Brain microvascular endothelial cell (primary cell): Measurements from ENCODE around the gene CDK17.

ENCODE experiments used
- DNase-seq: peaks from one replicate; pipeline ENCODE4 v3.0.0-alpha.2; 2020
- H3K27ac ChIP-seq: fragments of 250-450 bp; sonication (Bioruptor Pico); 2 replicates; pipeline ENCODE4 v1.5.1; 2020; ENCODE audit warnings: mild to moderate bottlenecking, moderate library complexity
- H3K27me3 ChIP-seq: fragments of 250-450 bp; sonication (Bioruptor Pico); replicated peaks from 2 replicates; pipeline ENCODE4 v1.5.1; 2020; ENCODE audit warnings: mild to moderate bottlenecking
- H3K36me3 ChIP-seq: fragments of 250-450 bp; sonication (Bioruptor Pico); replicated peaks from 2 replicates; pipeline ENCODE4 v1.5.1; 2020; ENCODE audit warnings: mild to moderate bottlenecking
- H3K4me3 ChIP-seq: 2 replicates; pipeline ENCODE4 v1.5.1; 2011; ENCODE audit warnings: low read depth, mild to moderate bottlenecking, control low read depth, low read length, moderate library complexity
- CTCF ChIP-seq: IDR thresholded peaks from 2 replicates; pipeline ENCODE4 v1.5.1; 2011; ENCODE audit warnings: low read depth, mild to moderate bottlenecking, moderate library complexity, low read length, control low read depth, inconsistent platforms; ENCODE audit errors: missing control alignments
- in situ Hi-C: cut with HindIII; loops from 2 replicates; pipeline ENCODE4 v1.10.0; 2017; ENCODE audit warnings: low sequenced_read_pairs, low pct_ligation_motif_present

Gene CDK17

GRCh38 chr12:96297504-96297903, 102.7 kb downstream of the CDK17 start:
- Histone ChIP-seq H3K27ac (no peak overlapping the region), H3K36me3 (peaks cover 32% of the 10 kb centered on the region), H3K4me3 (no peak overlapping the region), H3K27me3 (no peaks in the 10 kb centered on the region)
- in situ Hi-C loops = no loop called here
- TF ChIP-seq CTCF = no peak
- no peak for DNase-seq

- H3K27ac ChIP-seq = no peak overlapping the region
- H3K27me3 ChIP-seq = no peaks in the 10 kb centered on the region
- no peak for DNase-seq
- TF ChIP-seq CTCF = no peak
- H3K36me3 ChIP-seq = peaks cover 38% of the 10 kb centered on the region
- no peak overlapping the region for H3K4me3 ChIP-seq
- in situ Hi-C loops = no loop called here
These were observed 104.6 kb downstream of the CDK17 start for GRCh38 chr12:96295532-96296160.

- DNase-seq = no peak
- no peaks in the 10 kb centered on the region for H3K27me3 ChIP-seq
- H3K4me3 ChIP-seq = no peak overlapping the region
- in situ Hi-C loops = no loop called here
- no peak for TF ChIP-seq CTCF
- H3K36me3 ChIP-seq = peaks cover 39% of the 10 kb centered on the region
- H3K27ac ChIP-seq = no peak overlapping the region
These were observed 105.4 kb downstream of the CDK17 start for GRCh38 chr12:96294831-96295230.

GRCh38 chr12:96293093-96293492, 107.1 kb downstream of the CDK17 start:
- no peaks in the 10 kb centered on the region for H3K27me3 ChIP-seq
- in situ Hi-C loops = no loop called here
- H3K36me3 ChIP-seq = peaks cover 44% of the 10 kb centered on the region
- DNase-seq = no peak
- H3K4me3 ChIP-seq = no peak overlapping the region
- H3K27ac ChIP-seq = no peak overlapping the region
- no peak for TF ChIP-seq CTCF

- no peak for TF ChIP-seq CTCF
- in situ Hi-C loops = no loop called here
- peaks cover 59% of the 10 kb centered on the region for H3K36me3 ChIP-seq
- no peaks in the 10 kb centered on the region for H3K27me3 ChIP-seq
- no peak overlapping the region for H3K4me3 ChIP-seq
- DNase-seq = no peak
- no peak overlapping the region for H3K27ac ChIP-seq
These were observed 111.2 kb downstream of the CDK17 start for GRCh38 chr12:96289067-96289466.

GRCh38 chr12:96285158-96285557, 115.1 kb downstream of the CDK17 start:
- in situ Hi-C loops = no loop called here
- DNase-seq = no peak
- TF ChIP-seq CTCF = no peak

More at GRCh38 chr12:96285158-96285557, 115.1 kb downstream of the CDK17 start:
- peaks cover 84% of the 10 kb centered on the region for H3K36me3 ChIP-seq
- no peak overlapping the region for H3K4me3 ChIP-seq
- no peak overlapping the region for H3K27ac ChIP-seq
- no peaks in the 10 kb centered on the region for H3K27me3 ChIP-seq
